ENCODE data around the gene AUTS2.

AUTS2 gene

GRCh38 chr7:69691327-69691726 lies 93.1 kb downstream of the AUTS2 start:
- Mint-ChIP-seq H3K27me3 (no peaks in the 10 kb centered on the region), H3K36me3 (ENCODE audit: low read depth) (no peaks in the 10 kb centered on the region), H3K4me1 (peaks cover 6% of the 10 kb centered on the region), H3K9me3 (no peaks in the 10 kb centered on the region), H3K4me3 (no peak overlapping the region), H3K27ac (no peak overlapping the region)
- DNase-seq, result no peak
- ATAC-seq, result no peak

- ATAC-seq (no peak), DNase-seq (no peak)
- no peaks in the 10 kb centered on the region for H3K36me3 Mint-ChIP-seq (ENCODE audit: low read depth)
- no peaks in the 10 kb centered on the region for H3K27me3 Mint-ChIP-seq
- H3K9me3 Mint-ChIP-seq, result no peaks in the 10 kb centered on the region
- peaks cover 10% of the 10 kb centered on the region for H3K4me1 Mint-ChIP-seq
- no peak overlapping the region for H3K4me3 Mint-ChIP-seq
- no peak overlapping the region for H3K27ac Mint-ChIP-seq
Observed at GRCh38 chr7:69691734-69692133, 93.5 kb downstream of the AUTS2 start.

- DNase-seq (no peak), ATAC-seq (no peak)
- Mint-ChIP-seq H3K4me3 (no peak overlapping the region), H3K9me3 (no peaks in the 10 kb centered on the region), H3K27ac (no peak overlapping the region), H3K4me1 (peaks cover 12% of the 10 kb centered on the region), H3K36me3 (ENCODE audit: low read depth) (no peaks in the 10 kb centered on the region), H3K27me3 (no peaks in the 10 kb centered on the region)
Observed at GRCh38 chr7:69692611-69693010, 94.3 kb downstream of the AUTS2 start.

GRCh38 chr7:69693042-69693441 lies 94.8 kb downstream of the AUTS2 start:
- DNase-seq (no peak), ATAC-seq (no peak)
- Mint-ChIP-seq H3K36me3 (ENCODE audit: low read depth) (no peaks in the 10 kb centered on the region), H3K4me3 (no peak overlapping the region), H3K4me1 (peaks cover 12% of the 10 kb centered on the region), H3K9me3 (no peaks in the 10 kb centered on the region), H3K27ac (no peak overlapping the region), H3K27me3 (no peaks in the 10 kb centered on the region)

GRCh38 chr7:69696054-69696591 lies 97.8 kb downstream of the AUTS2 start:
- Mint-ChIP-seq H3K4me3 (no peak overlapping the region), H3K27ac (no peak overlapping the region), H3K36me3 (ENCODE audit: low read depth) (no peaks in the 10 kb centered on the region), H3K4me1 (peaks cover 12% of the 10 kb centered on the region), H3K27me3 (no peaks in the 10 kb centered on the region), H3K9me3 (no peaks in the 10 kb centered on the region)
- DNase-seq (peak; percentile 3), ATAC-seq (no peak)

GRCh38 chr7:69696686-69697685 lies 98.7 kb downstream of the AUTS2 start:
- ATAC-seq (no peak), DNase-seq (no peak)
- H3K27ac Mint-ChIP-seq, result no peak overlapping the region
- no peaks in the 10 kb centered on the region for H3K27me3 Mint-ChIP-seq
- H3K4me3 Mint-ChIP-seq, result no peak overlapping the region
- H3K4me1 Mint-ChIP-seq, result peaks cover 12% of the 10 kb centered on the region
- H3K36me3 Mint-ChIP-seq (ENCODE audit: low read depth), result no peaks in the 10 kb centered on the region
- H3K9me3 Mint-ChIP-seq, result no peaks in the 10 kb centered on the region

- Mint-ChIP-seq H3K4me1 (peaks cover 12% of the 10 kb centered on the region), H3K4me3 (no peak overlapping the region), H3K27ac (no peak overlapping the region), H3K36me3 (ENCODE audit: low read depth) (no peaks in the 10 kb centered on the region), H3K27me3 (no peaks in the 10 kb centered on the region), H3K9me3 (no peaks in the 10 kb centered on the region)
- ATAC-seq (no peak), DNase-seq (no peak)
Observed at GRCh38 chr7:69698109-69698825, 100.0 kb downstream of the AUTS2 start.

GRCh38 chr7:69699931-69700330 lies 101.7 kb downstream of the AUTS2 start:
- Mint-ChIP-seq H3K4me1 (peaks cover 12% of the 10 kb centered on the region), H3K36me3 (ENCODE audit: low read depth) (no peaks in the 10 kb centered on the region), H3K27ac (no peak overlapping the region), H3K4me3 (no peak overlapping the region), H3K27me3 (no peaks in the 10 kb centered on the region), H3K9me3 (no peaks in the 10 kb centered on the region)
- DNase-seq, result no peak
- no peak for ATAC-seq

- Mint-ChIP-seq H3K4me3 (no peak overlapping the region), H3K27ac (no peak overlapping the region), H3K27me3 (no peaks in the 10 kb centered on the region), H3K36me3 (ENCODE audit: low read depth) (no peaks in the 10 kb centered on the region), H3K4me1 (peaks cover 12% of the 10 kb centered on the region), H3K9me3 (no peaks in the 10 kb centered on the region)
- ATAC-seq (no peak), DNase-seq (no peak)
Observed at GRCh38 chr7:69700331-69700730, 102.1 kb downstream of the AUTS2 start.

GRCh38 chr7:69701288-69701687 lies 103.0 kb downstream of the AUTS2 start:
- H3K9me3 Mint-ChIP-seq, result no peaks in the 10 kb centered on the region
- peaks cover 6% of the 10 kb centered on the region for H3K4me1 Mint-ChIP-seq
- H3K4me3 Mint-ChIP-seq, result no peak overlapping the region
- no peaks in the 10 kb centered on the region for H3K36me3 Mint-ChIP-seq (ENCODE audit: low read depth)
- no peak for DNase-seq
- H3K27ac Mint-ChIP-seq, result no peak overlapping the region
- H3K27me3 Mint-ChIP-seq, result no peaks in the 10 kb centered on the region
- ATAC-seq, result no peak

- H3K9me3 Mint-ChIP-seq, result no peaks in the 10 kb centered on the region
- no peaks in the 10 kb centered on the region for H3K4me1 Mint-ChIP-seq
- no peak overlapping the region for H3K4me3 Mint-ChIP-seq
- H3K27me3 Mint-ChIP-seq, result no peaks in the 10 kb centered on the region
- H3K36me3 Mint-ChIP-seq (ENCODE audit: low read depth), result no peaks in the 10 kb centered on the region
- DNase-seq, result no peak
- no peak for ATAC-seq
- no peak overlapping the region for H3K27ac Mint-ChIP-seq
Observed at GRCh38 chr7:69702357-69702756, 104.1 kb downstream of the AUTS2 start.

GRCh38 chr7:69703099-69703498 lies 104.8 kb downstream of the AUTS2 start:
- ATAC-seq (no peak), DNase-seq (no peak)
- H3K27ac Mint-ChIP-seq, result no peak overlapping the region
- H3K4me3 Mint-ChIP-seq, result no peak overlapping the region
- no peaks in the 10 kb centered on the region for H3K9me3 Mint-ChIP-seq
- H3K27me3 Mint-ChIP-seq, result no peaks in the 10 kb centered on the region
- H3K4me1 Mint-ChIP-seq, result no peaks in the 10 kb centered on the region
- H3K36me3 Mint-ChIP-seq (ENCODE audit: low read depth), result no peaks in the 10 kb centered on the region

GRCh38 chr7:69706070-69706469 lies 107.8 kb downstream of the AUTS2 start:
- Mint-ChIP-seq H3K9me3 (no peaks in the 10 kb centered on the region), H3K4me1 (no peaks in the 10 kb centered on the region), H3K27me3 (no peaks in the 10 kb centered on the region), H3K36me3 (ENCODE audit: low read depth) (no peaks in the 10 kb centered on the region), H3K27ac (no peak overlapping the region), H3K4me3 (no peak overlapping the region)
- ATAC-seq (no peak), DNase-seq (no peak)

GRCh38 chr7:69708857-69709256 lies 110.6 kb downstream of the AUTS2 start:
- Mint-ChIP-seq H3K27me3 (no peaks in the 10 kb centered on the region), H3K4me3 (no peak overlapping the region), H3K4me1 (no peaks in the 10 kb centered on the region), H3K9me3 (no peaks in the 10 kb centered on the region), H3K36me3 (ENCODE audit: low read depth) (no peaks in the 10 kb centered on the region), H3K27ac (no peak overlapping the region)
- no peak for ATAC-seq
- no peak for DNase-seq
